Testis (tissue), 2 donors: ENCODE results near the gene PRR11.

Experiments used
- POLR2A ChIP-seq: fragments of 450-650 bp; IDR thresholded peaks from one replicate; pipeline ENCODE4 v1.6.1; 2017; ENCODE audit warnings: antibody characterized with exemption, mild to moderate bottlenecking, moderate library complexity
- TF ChIP-seq, protein P1 (sequence below), 3 experiments: fragments of 450-650 bp in 2 of 3; fragments of 200-600 bp in 1 of 3; sonication (generic) in 1 of 3; IDR thresholded peaks; one replicate each; pipeline ENCODE4 v1.5.1; 2016 to 2019; ENCODE audit warnings: antibody characterized with exemption in 3 of 3, mild to moderate bottlenecking in 2 of 3, moderate library complexity in 1 of 3

DNA sequence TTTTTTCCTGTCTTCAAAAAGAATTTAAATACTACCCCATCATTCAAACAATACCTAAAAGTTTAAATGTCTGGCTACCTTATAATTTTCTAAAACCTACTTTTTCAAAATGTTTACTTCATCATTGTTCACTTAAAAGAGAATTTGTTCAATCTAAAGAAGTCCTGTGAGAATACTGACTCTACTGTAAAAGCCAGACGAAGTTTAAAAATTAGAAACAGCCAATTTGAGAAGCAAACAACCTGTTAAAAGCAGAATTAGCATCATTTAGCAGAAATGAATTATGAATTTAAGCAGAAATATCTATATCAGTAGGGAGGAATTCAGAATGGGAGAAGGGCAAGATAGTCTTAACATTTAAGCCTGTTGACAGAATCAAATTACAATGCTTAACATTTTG is 2.6 kb upstream of the PRR11 start:
- TF ChIP-seq, protein P1, sequence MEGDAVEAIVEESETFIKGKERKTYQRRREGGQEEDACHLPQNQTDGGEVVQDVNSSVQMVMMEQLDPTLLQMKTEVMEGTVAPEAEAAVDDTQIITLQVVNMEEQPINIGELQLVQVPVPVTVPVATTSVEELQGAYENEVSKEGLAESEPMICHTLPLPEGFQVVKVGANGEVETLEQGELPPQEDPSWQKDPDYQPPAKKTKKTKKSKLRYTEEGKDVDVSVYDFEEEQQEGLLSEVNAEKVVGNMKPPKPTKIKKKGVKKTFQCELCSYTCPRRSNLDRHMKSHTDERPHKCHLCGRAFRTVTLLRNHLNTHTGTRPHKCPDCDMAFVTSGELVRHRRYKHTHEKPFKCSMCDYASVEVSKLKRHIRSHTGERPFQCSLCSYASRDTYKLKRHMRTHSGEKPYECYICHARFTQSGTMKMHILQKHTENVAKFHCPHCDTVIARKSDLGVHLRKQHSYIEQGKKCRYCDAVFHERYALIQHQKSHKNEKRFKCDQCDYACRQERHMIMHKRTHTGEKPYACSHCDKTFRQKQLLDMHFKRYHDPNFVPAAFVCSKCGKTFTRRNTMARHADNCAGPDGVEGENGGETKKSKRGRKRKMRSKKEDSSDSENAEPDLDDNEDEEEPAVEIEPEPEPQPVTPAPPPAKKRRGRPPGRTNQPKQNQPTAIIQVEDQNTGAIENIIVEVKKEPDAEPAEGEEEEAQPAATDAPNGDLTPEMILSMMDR (IDR thresholded peaks at IDR 0.05), result no peak
- TF ChIP-seq POLR2A, result no peak
